WTC11 (cell line): ENCODE measurements around the gene CCDC88A. TPM values are rescaled to one million over a fixed set of nuclear protein-coding genes. Genes with fewer than 3 reads are reported as not detected.

Experiments used
- ATAC-seq: fragments of 200-7000 bp; cut with Tn5 transposase; 2 replicates; pipeline ENCODE4 v1.10.0; 2021; ENCODE audit warnings: mild to moderate bottlenecking, moderate library complexity
- CTCF ChIA-PET: fragments of 300-600 bp; sonication (Branson Sonifier 250); formaldehyde crosslinking; loops from one replicate; lab custom pipeline; 2021; ENCODE audit warnings: antibody characterized with exemption; lab: Charles Lee
- POLR2A ChIA-PET: fragments of 350-600 bp; sonication (Branson Sonifier 250); formaldehyde crosslinking; loops from one replicate; lab custom pipeline; 2021; ENCODE audit warnings: antibody characterized with exemption; lab: Charles Lee
- DNase-seq: peaks from one replicate; pipeline ENCODE4 v3.0.0; 2021; ENCODE audit warnings: low spot score
- H3K27ac Mint-ChIP-seq: 2 replicates; pipeline ENCODE4 v1.8.0; 2021; ENCODE audit warnings: mixed read lengths
- H3K27me3 Mint-ChIP-seq: 2 replicates; pipeline ENCODE4 v1.8.0; 2021; ENCODE audit warnings: low read depth, mild to moderate bottlenecking, moderate library complexity, mixed read lengths
- H3K36me3 Mint-ChIP-seq: 2 replicates; pipeline ENCODE4 v1.8.0; 2021; ENCODE audit warnings: mixed read lengths
- H3K4me1 Mint-ChIP-seq: 2 replicates; pipeline ENCODE4 v1.8.0; 2022; ENCODE audit warnings: mixed read lengths
- H3K4me3 Mint-ChIP-seq: 2 replicates; pipeline ENCODE4 v1.8.0; 2021; ENCODE audit warnings: mild to moderate bottlenecking, moderate library complexity, mixed read lengths
- H3K9me3 Mint-ChIP-seq: 2 replicates; pipeline ENCODE4 v1.8.0; 2021; ENCODE audit warnings: mixed read lengths
- ARID4B ChIP-seq: sonication (generic); formaldehyde crosslinking; IDR thresholded peaks from 2 replicates; pipeline ENCODE4 v1.8.0; 2023; ENCODE audit warnings: missing genetic modification reagents, mild to moderate bottlenecking, borderline replicate concordance
- FOXP4 ChIP-seq: sonication (generic); formaldehyde crosslinking; IDR thresholded peaks from 2 replicates; pipeline ENCODE4 v1.8.0; 2022; ENCODE audit warnings: mild to moderate bottlenecking, missing genetic modification reagents
- GABPB1 ChIP-seq: sonication (generic); formaldehyde crosslinking; IDR thresholded peaks from 2 replicates; pipeline ENCODE4 v1.8.1; 2023; ENCODE audit warnings: mild to moderate bottlenecking, missing genetic modification reagents
- NFYB ChIP-seq: sonication (generic); formaldehyde crosslinking; conservative IDR thresholded peaks from 2 replicates; pipeline ENCODE4 v1.8.0; 2022; ENCODE audit warnings: low read depth, missing genetic modification reagents
- NR2C2 ChIP-seq: sonication (generic); formaldehyde crosslinking; IDR thresholded peaks from 2 replicates; pipeline ENCODE4 v1.8.0; 2022; ENCODE audit warnings: mild to moderate bottlenecking, missing genetic modification reagents
- NR3C1 ChIP-seq: sonication (generic); formaldehyde crosslinking; conservative IDR thresholded peaks from 2 replicates; pipeline ENCODE4 v1.8.1; 2023; ENCODE audit warnings: low read depth, mild to moderate bottlenecking, missing genetic modification reagents
- PRRX2 ChIP-seq: fragments of 250-450 bp; sonication (Bioruptor Pico); IDR thresholded peaks from 2 replicates; pipeline ENCODE4 v1.8.0; 2021; ENCODE audit warnings: mild to moderate bottlenecking
- SMAD4 ChIP-seq: sonication (generic); formaldehyde crosslinking; IDR thresholded peaks from 2 replicates; pipeline ENCODE4 v1.8.0; 2022; ENCODE audit warnings: mild to moderate bottlenecking, missing genetic modification reagents
- TEAD4 ChIP-seq: sonication (generic); formaldehyde crosslinking; IDR thresholded peaks from 2 replicates; pipeline ENCODE4 v1.8.0; 2022; ENCODE audit warnings: mild to moderate bottlenecking, missing genetic modification reagents
- USF2 ChIP-seq: sonication (generic); formaldehyde crosslinking; IDR thresholded peaks from 2 replicates; pipeline ENCODE4 v1.8.1; 2023; ENCODE audit warnings: mild to moderate bottlenecking, missing genetic modification reagents, moderate library complexity
- ZBTB21 ChIP-seq: sonication (generic); formaldehyde crosslinking; IDR thresholded peaks from 2 replicates; pipeline ENCODE4 v1.8.1; 2023; ENCODE audit warnings: mild to moderate bottlenecking, missing genetic modification reagents, borderline replicate concordance
- ZNF138 ChIP-seq: sonication (generic); formaldehyde crosslinking; conservative IDR thresholded peaks from 2 replicates; pipeline ENCODE4 v1.8.1; 2022; ENCODE audit warnings: mild to moderate bottlenecking, moderate library complexity, missing genetic modification reagents
- ZNF219 ChIP-seq: sonication (generic); formaldehyde crosslinking; IDR thresholded peaks from 2 replicates; pipeline ENCODE4 v1.8.0; 2023; ENCODE audit warnings: missing genetic modification reagents, mild to moderate bottlenecking, borderline replicate concordance
- ZNF416 ChIP-seq: fragments of 250-450 bp; sonication (Bioruptor Pico); IDR thresholded peaks from 2 replicates; pipeline ENCODE4 v1.9.0; 2021; ENCODE audit warnings: mild to moderate bottlenecking, inconsistent platforms
- total RNA-seq: library from RNA; stranded (reverse); gene quantifications from 3 replicates; pipeline ENCODE4 v1.2.3, GENCODE V29; 2021
- TF ChIP-seq, protein P1 (sequence below): fragments of 250-450 bp; sonication (Bioruptor Pico); IDR thresholded peaks from 2 replicates; pipeline ENCODE4 v1.9.0; 2021; ENCODE audit warnings: moderate library complexity, mild to moderate bottlenecking, inconsistent platforms, borderline replicate concordance
- TF ChIP-seq, protein P2 (sequence below): sonication (generic); formaldehyde crosslinking; IDR thresholded peaks from 2 replicates; pipeline ENCODE4 v1.8.1; 2022; ENCODE audit warnings: low read depth, mild to moderate bottlenecking, moderate library complexity, missing genetic modification reagents, borderline replicate concordance
- TF ChIP-seq, protein P3 (sequence below): fragments of 200-600 bp; IDR thresholded peaks from 2 replicates; pipeline ENCODE4 v1.8.0; 2022; ENCODE audit warnings: antibody characterized with exemption
- TF ChIP-seq, protein P4 (sequence below): sonication (generic); formaldehyde crosslinking; IDR thresholded peaks from 2 replicates; pipeline ENCODE4 v1.8.1; 2023; ENCODE audit warnings: mild to moderate bottlenecking, missing genetic modification reagents

Gene CCDC88A
- total RNA-seq, 1 experiment from 2014 or later: 97.5 TPM

DNA sequence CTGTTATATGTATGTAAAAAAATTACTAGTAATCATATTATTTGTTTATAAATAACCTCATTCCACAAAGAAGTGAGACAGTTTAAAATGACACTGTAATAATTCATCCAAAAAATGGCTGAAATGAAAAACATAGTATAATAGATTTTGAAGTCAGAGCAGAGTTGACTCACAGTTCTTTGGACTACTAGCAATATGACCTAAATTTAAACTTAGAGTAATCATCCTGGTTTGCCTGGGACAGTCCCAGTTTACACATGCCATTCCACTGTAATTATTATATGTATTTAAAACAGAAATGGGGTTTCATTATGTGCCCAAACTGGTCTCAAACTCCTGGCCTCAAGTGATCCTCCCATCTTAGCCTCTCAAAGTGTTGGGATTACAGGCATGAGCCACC, 48.3 kb downstream of the CCDC88A start (continued):
- TF ChIP-seq, protein P1, sequence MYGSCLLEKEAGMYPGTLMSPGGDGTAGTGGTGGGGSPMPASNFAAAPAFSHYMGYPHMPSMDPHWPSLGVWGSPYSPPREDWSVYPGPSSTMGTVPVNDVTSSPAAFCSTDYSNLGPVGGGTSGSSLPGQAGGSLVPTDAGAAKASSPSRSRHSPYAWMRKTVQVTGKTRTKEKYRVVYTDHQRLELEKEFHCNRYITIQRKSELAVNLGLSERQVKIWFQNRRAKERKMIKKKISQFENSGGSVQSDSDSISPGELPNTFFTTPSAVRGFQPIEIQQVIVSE: no peak
- TF ChIP-seq NR2C2 (CRISPR knock-in tag): no peak

DNA sequence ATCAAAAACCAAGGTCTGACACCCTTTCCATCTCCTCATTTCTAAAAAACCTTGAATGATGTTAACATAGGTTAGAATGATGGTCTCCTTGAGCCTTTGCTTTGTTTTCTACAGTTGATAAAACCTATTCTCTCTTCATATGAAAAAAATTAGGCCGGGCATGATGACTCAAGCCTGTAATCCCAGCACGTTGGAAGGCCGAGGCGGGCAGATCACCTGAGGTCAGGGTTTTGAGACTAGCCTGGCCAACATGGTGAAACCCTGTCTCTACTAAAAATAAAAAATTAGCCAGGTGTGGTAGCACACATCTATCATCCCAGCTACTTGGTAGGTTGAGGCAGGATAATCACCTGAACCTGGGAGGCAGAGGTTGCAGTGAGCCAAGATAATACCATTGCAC, 49.4 kb downstream of the CCDC88A start:
- Mint-ChIP-seq H3K4me3 (no peak overlapping the region), H3K27ac (no peak overlapping the region), H3K4me1 (no peaks in the 10 kb centered on the region), H3K36me3 (no peaks in the 10 kb centered on the region), H3K9me3 (no peaks in the 10 kb centered on the region), H3K27me3 (no peaks in the 10 kb centered on the region)
- TF ChIP-seq SMAD4 (CRISPR knock-in tag) (no peak), ARID4B (CRISPR knock-in tag) (no peak)
- ChIA-PET POLR2A (no interaction called here), CTCF (no interaction called here)
- ATAC-seq (no peak), DNase-seq (no peak)

GRCh38 chr2:55365303-55365702, 54.4 kb downstream of the CCDC88A start:
- H3K27me3 Mint-ChIP-seq: no peaks in the 10 kb centered on the region
- peak overlapping the region; percentile 37; the same call in 1 of the 2 replicates for H3K27ac Mint-ChIP-seq
- POLR2A ChIA-PET: no interaction called here
- no peaks in the 10 kb centered on the region for H3K4me1 Mint-ChIP-seq
- no peak for ATAC-seq
- H3K4me3 Mint-ChIP-seq: no peak overlapping the region
- no peaks in the 10 kb centered on the region; the same call in none of the 2 replicates for H3K36me3 Mint-ChIP-seq
- TF ChIP-seq FOXP4 (CRISPR knock-in tag) (no peak), GABPB1 (no peak), NR3C1 (CRISPR knock-in tag) (no peak), ZNF219 (CRISPR knock-in tag) (no peak), NFYB (CRISPR knock-in tag) (no peak), TEAD4 (CRISPR knock-in tag) (no peak), ZNF138 (CRISPR knock-in tag) (no peak), ZBTB21 (CRISPR knock-in tag) (no peak), USF2 (CRISPR knock-in tag) (no peak), SMAD4 (CRISPR knock-in tag) (no peak), ZNF416 (no peak), PRRX2 (CRISPR knock-in tag) (no peak)
- TF ChIP-seq, protein P2, sequence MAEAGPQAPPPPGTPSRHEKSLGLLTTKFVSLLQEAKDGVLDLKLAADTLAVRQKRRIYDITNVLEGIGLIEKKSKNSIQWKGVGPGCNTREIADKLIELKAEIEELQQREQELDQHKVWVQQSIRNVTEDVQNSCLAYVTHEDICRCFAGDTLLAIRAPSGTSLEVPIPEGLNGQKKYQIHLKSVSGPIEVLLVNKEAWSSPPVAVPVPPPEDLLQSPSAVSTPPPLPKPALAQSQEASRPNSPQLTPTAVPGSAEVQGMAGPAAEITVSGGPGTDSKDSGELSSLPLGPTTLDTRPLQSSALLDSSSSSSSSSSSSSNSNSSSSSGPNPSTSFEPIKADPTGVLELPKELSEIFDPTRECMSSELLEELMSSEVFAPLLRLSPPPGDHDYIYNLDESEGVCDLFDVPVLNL (CRISPR knock-in tag): no peak
- TF ChIP-seq, protein P3, sequence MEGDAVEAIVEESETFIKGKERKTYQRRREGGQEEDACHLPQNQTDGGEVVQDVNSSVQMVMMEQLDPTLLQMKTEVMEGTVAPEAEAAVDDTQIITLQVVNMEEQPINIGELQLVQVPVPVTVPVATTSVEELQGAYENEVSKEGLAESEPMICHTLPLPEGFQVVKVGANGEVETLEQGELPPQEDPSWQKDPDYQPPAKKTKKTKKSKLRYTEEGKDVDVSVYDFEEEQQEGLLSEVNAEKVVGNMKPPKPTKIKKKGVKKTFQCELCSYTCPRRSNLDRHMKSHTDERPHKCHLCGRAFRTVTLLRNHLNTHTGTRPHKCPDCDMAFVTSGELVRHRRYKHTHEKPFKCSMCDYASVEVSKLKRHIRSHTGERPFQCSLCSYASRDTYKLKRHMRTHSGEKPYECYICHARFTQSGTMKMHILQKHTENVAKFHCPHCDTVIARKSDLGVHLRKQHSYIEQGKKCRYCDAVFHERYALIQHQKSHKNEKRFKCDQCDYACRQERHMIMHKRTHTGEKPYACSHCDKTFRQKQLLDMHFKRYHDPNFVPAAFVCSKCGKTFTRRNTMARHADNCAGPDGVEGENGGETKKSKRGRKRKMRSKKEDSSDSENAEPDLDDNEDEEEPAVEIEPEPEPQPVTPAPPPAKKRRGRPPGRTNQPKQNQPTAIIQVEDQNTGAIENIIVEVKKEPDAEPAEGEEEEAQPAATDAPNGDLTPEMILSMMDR: no peak
- TF ChIP-seq, protein P4, sequence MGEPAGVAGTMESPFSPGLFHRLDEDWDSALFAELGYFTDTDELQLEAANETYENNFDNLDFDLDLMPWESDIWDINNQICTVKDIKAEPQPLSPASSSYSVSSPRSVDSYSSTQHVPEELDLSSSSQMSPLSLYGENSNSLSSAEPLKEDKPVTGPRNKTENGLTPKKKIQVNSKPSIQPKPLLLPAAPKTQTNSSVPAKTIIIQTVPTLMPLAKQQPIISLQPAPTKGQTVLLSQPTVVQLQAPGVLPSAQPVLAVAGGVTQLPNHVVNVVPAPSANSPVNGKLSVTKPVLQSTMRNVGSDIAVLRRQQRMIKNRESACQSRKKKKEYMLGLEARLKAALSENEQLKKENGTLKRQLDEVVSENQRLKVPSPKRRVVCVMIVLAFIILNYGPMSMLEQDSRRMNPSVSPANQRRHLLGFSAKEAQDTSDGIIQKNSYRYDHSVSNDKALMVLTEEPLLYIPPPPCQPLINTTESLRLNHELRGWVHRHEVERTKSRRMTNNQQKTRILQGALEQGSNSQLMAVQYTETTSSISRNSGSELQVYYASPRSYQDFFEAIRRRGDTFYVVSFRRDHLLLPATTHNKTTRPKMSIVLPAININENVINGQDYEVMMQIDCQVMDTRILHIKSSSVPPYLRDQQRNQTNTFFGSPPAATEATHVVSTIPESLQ (CRISPR knock-in tag): no peak
- TF ChIP-seq, all 79 proteins: peak for 0
- DNase-seq: no peak
- H3K9me3 Mint-ChIP-seq: no peaks in the 10 kb centered on the region
- CTCF ChIA-PET: no interaction called here
